H1 (cell line): Measurements from ENCODE around the gene H1-8. TPM values are rescaled to one million over a fixed set of nuclear protein-coding genes. Genes with fewer than 3 reads are reported as not detected.

Experiments used
- CTCF ChIA-PET: fragments of 300-600 bp; sonication (Branson Sonifier 250); formaldehyde crosslinking; loops from one replicate; lab custom pipeline; 2021; ENCODE audit not compliant: partially characterized antibody; lab: Charles Lee
- POLR2A ChIA-PET: fragments of 300-600 bp; sonication (Branson Sonifier 250); formaldehyde crosslinking; loops from one replicate; lab custom pipeline; 2021; ENCODE audit warnings: inconsistent platforms; ENCODE audit not compliant: partially characterized antibody; lab: Charles Lee
- DNase-seq, 2 experiments: peaks; one replicate each; pipeline versions ENCODE4 v3.0.0 to v3.0.0-alpha.2; 2010 to 2022; ENCODE audit warnings: low spot score in 2 of 2, low read depth in 1 of 2, mixed read lengths in 1 of 2
- FAIRE-seq: peaks from 2 replicates; lab custom pipeline; 2011; peaks lifted over from hg19 to GRCh38; lab: Jason Lieb, UNC
- H2AFZ ChIP-seq: 2 replicates; pipeline ENCODE4 v1.8.1; 2012; ENCODE audit warnings: low read length, inconsistent platforms
- H2AK5ac ChIP-seq: 2 replicates; pipeline ENCODE4 v1.6.1; 2013; ENCODE audit warnings: low read depth, low read length
- H2BK120ac ChIP-seq: replicated peaks from 2 replicates; pipeline ENCODE3; 2013; ENCODE audit warnings: low read depth, low read length, inconsistent platforms
- H2BK12ac ChIP-seq: 2 replicates; pipeline ENCODE4 v1.6.1; 2013; ENCODE audit warnings: low read depth, low read length
- H2BK15ac ChIP-seq: 2 replicates; pipeline ENCODE4 v1.6.1; 2013; ENCODE audit warnings: low read length
- H2BK20ac ChIP-seq: 2 replicates; pipeline ENCODE4 v1.6.1; 2013; ENCODE audit warnings: low read length
- H2BK5ac ChIP-seq: 2 replicates; pipeline ENCODE4 v1.6.1; 2013; ENCODE audit warnings: low read depth, low read length
- H3K14ac ChIP-seq: 2 replicates; pipeline ENCODE4 v1.6.1; 2013; ENCODE audit warnings: inconsistent platforms; ENCODE audit not compliant: insufficient read length
- H3K18ac ChIP-seq: 2 replicates; pipeline ENCODE4 v1.6.1; 2013; ENCODE audit warnings: low read length; ENCODE audit errors: extremely low read depth
- H3K23ac ChIP-seq: 2 replicates; pipeline ENCODE4 v1.6.1; 2013; ENCODE audit warnings: inconsistent platforms; ENCODE audit not compliant: insufficient read length
- H3K23me2 ChIP-seq: 2 replicates; pipeline ENCODE4 v1.6.1; 2013; ENCODE audit warnings: low read depth, low read length
- H3K27ac ChIP-seq: 2 replicates; pipeline ENCODE4 v1.6.1; 2011; ENCODE audit warnings: low read depth, low read length, inconsistent platforms
- H3K27me3 ChIP-seq, 4 experiments: replicated peaks in 1 of 4; 1 replicate in 1 of 4; 2 replicates in 3 of 4; pipeline versions ENCODE4 v1.6.1 to v1.8.1; 2011 to 2013; ENCODE audit warnings: low read length in 3 of 4, mild to moderate bottlenecking in 3 of 4, inconsistent platforms in 2 of 4, mixed read lengths in 2 of 4, moderate library complexity in 1 of 4; ENCODE audit not compliant: control insufficient read depth in 3 of 4, insufficient read depth in 3 of 4; ENCODE audit errors: extremely low read depth in 1 of 4
- H3K36me3 ChIP-seq, 4 experiments: 2 replicates each; pipeline versions ENCODE4 v1.6.1 to v1.8.1; 2011 to 2013; ENCODE audit warnings: mild to moderate bottlenecking in 4 of 4, low read length in 3 of 4, moderate library complexity in 2 of 4, control low read depth in 1 of 4, inconsistent platforms in 1 of 4; ENCODE audit not compliant: insufficient read depth in 4 of 4, control insufficient read depth in 2 of 4
- H3K4ac ChIP-seq: replicated peaks from 2 replicates; pipeline ENCODE3; 2013; ENCODE audit warnings: low read length, low read depth, mixed read lengths, inconsistent platforms; ENCODE audit not compliant: insufficient read length
- H3K4me1 ChIP-seq, 4 experiments: replicated peaks in 1 of 4; 1 replicate in 1 of 4; 2 replicates in 3 of 4; pipeline versions ENCODE4 v1.6.1 to v1.8.1; 2011 to 2013; ENCODE audit warnings: low read length in 3 of 4, inconsistent platforms in 2 of 4, mixed read lengths in 1 of 4; ENCODE audit not compliant: insufficient read depth in 4 of 4, control insufficient read depth in 3 of 4
- H3K4me2 ChIP-seq, 2 experiments: 2 replicates each; pipeline versions ENCODE4 v1.6.1 to v1.8.1; 2011 to 2013; ENCODE audit warnings: low read depth in 2 of 2, low read length in 2 of 2, control low read depth in 1 of 2, inconsistent platforms in 1 of 2, mild to moderate bottlenecking in 1 of 2; ENCODE audit not compliant: insufficient read depth in 1 of 2
- H3K4me3 ChIP-seq, 4 experiments: fragments of 200-600, 300-600 bp in 1 of 4; sonication (generic), shearing (Covaris generic), sonication (Bioruptor Twin) in 1 of 4; 2 replicates each; pipeline versions ENCODE4 v1.5.1 to v1.8.1; 2011 to 2016; ENCODE audit warnings: low read length in 4 of 4, low read depth in 3 of 4, control low read depth in 2 of 4, inconsistent platforms in 2 of 4, mild to moderate bottlenecking in 2 of 4, mixed read lengths in 1 of 4, moderate library complexity in 1 of 4; ENCODE audit not compliant: insufficient read depth in 2 of 4; ENCODE audit errors: extremely low read depth in 1 of 4
- H3K56ac ChIP-seq: replicated peaks from 2 replicates; pipeline ENCODE3; 2013; ENCODE audit warnings: low read depth, mild to moderate bottlenecking, mixed read lengths, low read length, inconsistent platforms; ENCODE audit not compliant: insufficient read length
- H3K79me1 ChIP-seq: 2 replicates; pipeline ENCODE4 v1.6.1; 2013; ENCODE audit warnings: low read depth, low read length, control low read depth
- H3K79me2 ChIP-seq, 2 experiments: 2 replicates each; pipeline versions ENCODE4 v1.6.1 to v1.8.1; 2012 to 2013; ENCODE audit warnings: low read length in 2 of 2, mild to moderate bottlenecking in 2 of 2, inconsistent platforms in 1 of 2; ENCODE audit not compliant: insufficient read depth in 2 of 2, control insufficient read depth in 1 of 2
- H3K9ac ChIP-seq, 4 experiments: replicated peaks in 1 of 4; 1 replicate in 1 of 4; 2 replicates in 3 of 4; pipeline versions ENCODE4 v1.6.1 to v1.8.1; 2011 to 2013; ENCODE audit warnings: low read depth in 3 of 4, low read length in 3 of 4, control low read depth in 2 of 4, mild to moderate bottlenecking in 2 of 4, moderate library complexity in 2 of 4, inconsistent platforms in 1 of 4; ENCODE audit errors: extremely low read depth in 1 of 4
- H3K9me3 ChIP-seq, 2 experiments: 2 replicates each; pipeline versions ENCODE4 v1.6.1 to v1.8.1; 2012 to 2013; ENCODE audit warnings: mild to moderate bottlenecking in 2 of 2, moderate library complexity in 2 of 2, control low read depth in 1 of 2, inconsistent platforms in 1 of 2, low read depth in 1 of 2, low read length in 1 of 2, mixed read lengths in 1 of 2; ENCODE audit not compliant: insufficient read depth in 2 of 2
- H4K20me1 ChIP-seq, 2 experiments: replicated peaks in 1 of 2; 2 replicates each; pipeline versions ENCODE3 to v1.8.1; 2011 to 2013; ENCODE audit warnings: inconsistent platforms in 2 of 2, low read length in 2 of 2, mild to moderate bottlenecking in 1 of 2; ENCODE audit not compliant: insufficient read depth in 2 of 2, control insufficient read depth in 1 of 2
- H4K5ac ChIP-seq: 2 replicates; pipeline ENCODE4 v1.6.1; 2013; ENCODE audit warnings: low read length, low read depth, mixed read lengths, inconsistent platforms; ENCODE audit not compliant: insufficient read length
- H4K8ac ChIP-seq: 2 replicates; pipeline ENCODE4 v1.8.0; 2013; ENCODE audit warnings: mild to moderate bottlenecking, moderate library complexity, low read length, inconsistent platforms; ENCODE audit not compliant: insufficient read depth; ENCODE audit errors: extremely low read depth
- H4K91ac ChIP-seq: replicated peaks from 2 replicates; pipeline ENCODE3; 2013; ENCODE audit warnings: low read length, mixed read lengths, inconsistent platforms; ENCODE audit not compliant: insufficient read length
- ASH2L ChIP-seq: fragments of 200-600, 300-600 bp; sonication (generic); IDR thresholded peaks from one replicate; pipeline ENCODE4 v1.7.1; 2017; ENCODE audit warnings: low read length
- ATF2 ChIP-seq: IDR thresholded peaks from 2 replicates; pipeline ENCODE4 v1.6.1; 2012; ENCODE audit warnings: low read length, inconsistent platforms
- ATF3 ChIP-seq: IDR thresholded peaks from 2 replicates; pipeline ENCODE4 v1.6.1; 2011; ENCODE audit warnings: low read depth, mild to moderate bottlenecking, low read length; ENCODE audit not compliant: insufficient read depth
- CBX8 ChIP-seq: fragments of 300-800, 300-1000 bp; sonication (generic); IDR thresholded peaks from 2 replicates; pipeline ENCODE4 v1.7.1; 2016; ENCODE audit warnings: low read depth, low read length, borderline replicate concordance
- CHD1 ChIP-seq: IDR thresholded peaks from 2 replicates; pipeline ENCODE4 v1.6.1; 2012; ENCODE audit warnings: low read depth, low read length, improper control_type of control experiment
- GABPA ChIP-seq: IDR thresholded peaks from 2 replicates; pipeline ENCODE4 v1.6.1; 2011; ENCODE audit warnings: mild to moderate bottlenecking, low read length, moderate library complexity, borderline replicate concordance; ENCODE audit not compliant: insufficient read depth
- MAFK ChIP-seq: IDR thresholded peaks from 2 replicates; pipeline ENCODE4 v1.6.1; 2012; ENCODE audit warnings: low read depth, mild to moderate bottlenecking, improper control_type of control experiment, low read length
- RNF2 ChIP-seq: fragments of 200-900, 300-1000 bp; sonication (generic); IDR thresholded peaks from 2 replicates; pipeline ENCODE4 v1.7.1; 2016; ENCODE audit warnings: borderline replicate concordance, low read depth, mild to moderate bottlenecking, antibody characterized with exemption, low read length; ENCODE audit not compliant: poor library complexity, severe bottlenecking; ENCODE audit errors: missing control alignments
- RXRA ChIP-seq: IDR thresholded peaks from 2 replicates; pipeline ENCODE4 v1.6.1; 2011; ENCODE audit warnings: low read depth, mild to moderate bottlenecking, low read length, moderate library complexity; ENCODE audit not compliant: insufficient read depth
- SP1 ChIP-seq: IDR thresholded peaks from 2 replicates; pipeline ENCODE4 v1.6.1; 2011; ENCODE audit warnings: low read depth, low read length
- SP2 ChIP-seq: IDR thresholded peaks from 2 replicates; pipeline ENCODE4 v1.6.1; 2012; ENCODE audit warnings: mild to moderate bottlenecking, low read length, inconsistent platforms
- WGBS, 2 experiments: shearing (Covaris generic) in 1 of 2; methylation state at CpG; one replicate each; pipeline versions ENCODE4 v1.1.6 to v1.1.7; 2013 to 2015; ENCODE audit warnings: low lambda C conversion rate in 2 of 2, mixed read lengths in 2 of 2, inconsistent platforms in 1 of 2, low coverage in 1 of 2, missing lambda C conversion rate in 1 of 2; ENCODE audit not compliant: insufficient replicate concordance in 2 of 2, insufficient coverage in 1 of 2, insufficient read length in 1 of 2; ENCODE audit errors: extremely low coverage in 1 of 2, missing lambda C conversion rate in 1 of 2; 5-methylcytosine and 5-hydroxymethylcytosine counted together
- polyA plus RNA-seq, 7 experiments: library from polyadenylated mRNA; depleted of rRNA in 3 of 7; stranded (reverse) in 5 of 7; unstranded in 2 of 7; fragments of >200 nt in 5 of 7; fragments of 200-250 nt in 2 of 7; gene quantifications; 1 replicate in 5 of 7; 2 replicates in 1 of 7; 4 replicates in 1 of 7; pipeline versions ENCODE4 v1.2.1 to v1.2.3, GENCODE V29; 2011 to 2013; ENCODE audit warnings: missing spikeins in 2 of 7, mixed read lengths in 2 of 7
- total RNA-seq: library from RNA; stranded (reverse); fragmentation: NEBNext Ultra II Directional; extraction: Animal tissue kit (Norgen Biotek cat#: 25700); gene quantifications from 2 replicates; pipeline ENCODE4 v1.2.1, GENCODE V29; 2021

H1-8 gene
- total and polyA plus RNA-seq, 2 of the 8 experiments (the other 6 are each of a cell fraction or from before 2014, with no cell fraction given): not detected

- Histone ChIP-seq H3K79me2 (no peaks in the 10 kb centered on the region), H4K20me1 (no peaks in the 10 kb centered on the region), H4K8ac (no peak overlapping the region), H3K4me2 (no peak overlapping the region), H3K56ac (no peak overlapping the region), H4K5ac (no peak overlapping the region), H2BK5ac (no peak overlapping the region), H3K14ac (no peak overlapping the region), H2BK120ac (no peak overlapping the region), H3K9ac (no peak overlapping the region), H3K4me3 (no peak overlapping the region), H3K27ac (no peak overlapping the region), H3K18ac (no peak overlapping the region), H3K23ac (no peak overlapping the region), H2BK20ac (no peak overlapping the region), H2AK5ac (no peak overlapping the region), H2BK15ac (no peak overlapping the region), H3K36me3 (no peaks in the 10 kb centered on the region; a peak in 2 of 8 replicates), H3K9me3 (no peaks in the 10 kb centered on the region), H4K91ac (no peak overlapping the region), H3K4ac (no peak overlapping the region), H3K23me2 (no peaks in the 10 kb centered on the region), H3K4me1 (no peaks in the 10 kb centered on the region; a peak in 1 of 7 replicates), H3K27me3 (no peaks in the 10 kb centered on the region), H2BK12ac (no peak overlapping the region), H3K79me1 (no peaks in the 10 kb centered on the region), H2AFZ (no peak overlapping the region)
- CTCF ChIA-PET: interaction anchor here (1.4 to 2.1 kb wide), 5 partner anchors 16 to 87 kb away, joined by 3 to 9 read pairs (median 4); partner anchors contain the start of gene PLXND1
- DNase-seq (no peak), FAIRE-seq (no peak)
- WGBS, 2 experiments: 88% methylated on average over 8 of the region's 8 CpGs; no CpG with 5 or more reads in 1 of the 2 experiments
- POLR2A ChIA-PET: interaction anchor here (2.8 kb wide), 1 partner anchor 9 kb away, joined by 12 read pairs; the partner anchor contains the start of gene RHO
- TF ChIP-seq RXRA (no peak), RNF2 (no peak), SP2 (no peak), GABPA (no peak), SP1 (no peak), ATF2 (no peak), MAFK (no peak), ASH2L (no peak), ATF3 (no peak), CHD1 (no peak), CBX8 (no peak)
These were observed 24.4 kb upstream of the H1-8 start for GRCh38 chr3:129518581-129518980.
